Liver (tissue), 9 donors: ENCODE data around the gene ACTN3. TPM values are rescaled to one million over a fixed set of nuclear protein-coding genes. Genes with fewer than 3 reads are reported as not detected.

ENCODE experiments used
- DNase-seq: peaks from one replicate; pipeline ENCODE4 v3.0.0-alpha.2; 2017; ENCODE audit warnings: low spot score
- H3K27ac ChIP-seq, 2 donors: one replicate each; pipeline ENCODE4 v1.7.0; 2013; ENCODE audit warnings: inconsistent platforms in 2 of 2, low read length in 2 of 2, control low read depth in 1 of 2, low read depth in 1 of 2, mild to moderate bottlenecking in 1 of 2
- H3K27me3 ChIP-seq, 4 donors: one replicate each; pipeline versions ENCODE4 v1.6.1 to v1.7.0; 2013; ENCODE audit warnings: low read length in 3 of 4, inconsistent platforms in 1 of 4, mild to moderate bottlenecking in 1 of 4, moderate library complexity in 1 of 4; ENCODE audit not compliant: control insufficient read depth in 4 of 4, insufficient read depth in 4 of 4
- H3K36me3 ChIP-seq, 4 donors: one replicate each; pipeline versions ENCODE4 v1.6.1 to v1.7.0; 2013; ENCODE audit warnings: low read length in 3 of 4, mild to moderate bottlenecking in 3 of 4, low read depth in 1 of 4, moderate library complexity in 1 of 4; ENCODE audit not compliant: control insufficient read depth in 4 of 4, insufficient read depth in 3 of 4
- H3K4me1 ChIP-seq, 4 donors: one replicate each; pipeline versions ENCODE4 v1.6.1 to v1.7.0; 2013; ENCODE audit warnings: low read length in 3 of 4, mild to moderate bottlenecking in 3 of 4, moderate library complexity in 1 of 4; ENCODE audit not compliant: control insufficient read depth in 4 of 4, insufficient read depth in 4 of 4
- H3K4me3 ChIP-seq, 3 donors: one replicate each; pipeline versions ENCODE4 v1.6.1 to v1.7.0; 2013; ENCODE audit warnings: low read length in 3 of 3, control low read depth in 1 of 3, low read depth in 1 of 3, mild to moderate bottlenecking in 1 of 3
- H3K9ac ChIP-seq, 2 donors: one replicate each; pipeline ENCODE4 v1.7.0; 2013; ENCODE audit warnings: low read length in 2 of 2, mild to moderate bottlenecking in 2 of 2, moderate library complexity in 2 of 2, control low read depth in 1 of 2, low read depth in 1 of 2
- H3K9me3 ChIP-seq, 4 donors: one replicate each; pipeline versions ENCODE4 v1.6.1 to v1.7.0; 2013; ENCODE audit warnings: low read length in 3 of 4; ENCODE audit not compliant: control insufficient read depth in 4 of 4
- CTCF ChIP-seq: fragments of 150-350 bp; IDR thresholded peaks from 2 replicates; pipeline ENCODE4 v1.5.1; 2017; ENCODE audit warnings: improper control_type of control experiment, low read depth, low read length; ENCODE audit not compliant: missing input control
- EGR1 ChIP-seq, 2 donors: IDR thresholded peaks; 2 replicates each; pipeline ENCODE4 v1.6.1; 2016 to 2018; ENCODE audit warnings: antibody characterized with exemption in 2 of 2, low read depth in 2 of 2
- FOXA1 ChIP-seq: IDR thresholded peaks from 2 replicates; pipeline ENCODE4 v1.6.1; 2016; ENCODE audit warnings: antibody characterized with exemption
- FOXA2 ChIP-seq: IDR thresholded peaks from 2 replicates; pipeline ENCODE4 v1.6.1; 2016; ENCODE audit warnings: antibody characterized with exemption
- GABPA ChIP-seq, 2 donors: IDR thresholded peaks in 1 of 2; conservative IDR thresholded peaks in 1 of 2; 2 replicates each; pipeline ENCODE4 v1.6.1; 2016; ENCODE audit warnings: antibody characterized with exemption in 2 of 2, mild to moderate bottlenecking in 1 of 2, moderate library complexity in 1 of 2
- HNF4A ChIP-seq, 2 donors: conservative IDR thresholded peaks; 2 replicates each; pipeline ENCODE4 v1.6.1; 2016; ENCODE audit warnings: antibody characterized with exemption in 2 of 2, mild to moderate bottlenecking in 2 of 2
- HNF4G ChIP-seq: IDR thresholded peaks from 2 replicates; pipeline ENCODE4 v1.6.1; 2016; ENCODE audit warnings: antibody characterized with exemption
- JUND ChIP-seq, 2 donors: IDR thresholded peaks; 2 replicates each; pipeline ENCODE4 v1.6.1; 2016; ENCODE audit warnings: antibody characterized with exemption in 2 of 2
- MAX ChIP-seq: IDR thresholded peaks from 2 replicates; pipeline ENCODE4 v1.6.1; 2016; ENCODE audit warnings: antibody characterized with exemption
- NR2F2 ChIP-seq: IDR thresholded peaks from 2 replicates; pipeline ENCODE4 v1.6.1; 2016; ENCODE audit warnings: antibody characterized with exemption
- RAD21 ChIP-seq, 2 donors: IDR thresholded peaks; 2 replicates each; pipeline ENCODE4 v1.6.1; 2016; ENCODE audit warnings: antibody characterized with exemption in 2 of 2, mild to moderate bottlenecking in 2 of 2
- REST ChIP-seq: IDR thresholded peaks from 2 replicates; pipeline ENCODE4 v1.6.1; 2016; ENCODE audit warnings: antibody characterized with exemption, mild to moderate bottlenecking
- RXRA ChIP-seq, 2 donors: IDR thresholded peaks; 2 replicates each; pipeline ENCODE4 v1.6.1; 2017 to 2018; ENCODE audit warnings: antibody characterized with exemption in 2 of 2, mild to moderate bottlenecking in 1 of 2
- SP1 ChIP-seq: IDR thresholded peaks from 2 replicates; pipeline ENCODE4 v1.6.1; 2018; ENCODE audit warnings: antibody characterized with exemption, mild to moderate bottlenecking
- TAF1 ChIP-seq: conservative IDR thresholded peaks from 2 replicates; pipeline ENCODE4 v1.6.1; 2016; ENCODE audit warnings: antibody characterized with exemption, mild to moderate bottlenecking
- YY1 ChIP-seq: IDR thresholded peaks from 2 replicates; pipeline ENCODE4 v1.6.1; 2016; ENCODE audit warnings: antibody characterized with exemption, mild to moderate bottlenecking
- ZBTB33 ChIP-seq: IDR thresholded peaks from 2 replicates; pipeline ENCODE4 v1.6.1; 2016; ENCODE audit warnings: antibody characterized with exemption
- WGBS: extraction: QIAGEN DNeasy Blood & Tissue Kit; methylation state at CpG from one replicate; pipeline ENCODE4 v1.1.7; 2013; 5-methylcytosine and 5-hydroxymethylcytosine counted together
- polyA plus RNA-seq, 2 donors: library from polyadenylated mRNA; stranded (reverse) in 1 of 2; unstranded in 1 of 2; fragments of 200-250 nt in 1 of 2; fragments of >200 nt in 1 of 2; fragmentation: Nextera tagmentation in 1 of 2; extraction: Ambion mirVana in 1 of 2; gene quantifications; one replicate each; pipeline versions ENCODE4 v1.2.1 to v1.2.3, GENCODE V29; 2013 to 2015
- total RNA-seq, 2 donors: library from RNA; depleted of rRNA; stranded (reverse); fragments of >200 nt; gene quantifications; one replicate each; pipeline ENCODE4 v1.2.3, GENCODE V29; 2014
- donor health status: healthy.
- donor health status: healthy.
- donor health status: healthy.
- donor health status: healthy.
- donor health status: healthy.

Gene ACTN3
- total and polyA plus RNA-seq, 4 donors = not detected

GRCh38 chr11:66609721-66610617 lies 63.3 kb downstream of the ACTN3 start:
- Histone ChIP-seq H3K27me3 (no peaks in the 10 kb centered on the region), H3K27ac (peak overlapping the region in 1 of 2 donors; percentile 2), H3K9me3 (no peaks in the 10 kb centered on the region), H3K9ac (no peak overlapping the region), H3K4me3 (no peak overlapping the region), H3K4me1 (peaks cover 9 to 37% (median 29%) of the 10 kb centered on the region in 4 donors), H3K36me3 (peaks cover 3 to 12% (median 6%) of the 10 kb centered on the region in 4 donors)
- WGBS = 53% methylated on average over 4 of the region's 4 CpGs
- DNase-seq = no peak
- TF ChIP-seq RXRA (IDR thresholded peaks at IDR 0.05) (peak in 1 of 2 donors; percentile 38), JUND (IDR thresholded peaks at IDR 0.05) (no peak), ZBTB33 (no peak), FOXA2 (no peak), MAX (no peak), GABPA (IDR thresholded peaks at IDR 0.05 in 1 of 2, conservative IDR thresholded peaks at IDR 0.05 in 1 of 2) (no peak), HNF4A (conservative IDR thresholded peaks at IDR 0.05) (peak in 1 of 2 donors; percentile 41)

- TF ChIP-seq JUND (IDR thresholded peaks at IDR 0.05) (no peak), HNF4A (conservative IDR thresholded peaks at IDR 0.05) (no peak), EGR1 (IDR thresholded peaks at IDR 0.05; ENCODE audit: low read depth in 2 of 2) (no peak), RAD21 (IDR thresholded peaks at IDR 0.05) (no peak), REST (no peak), FOXA1 (no peak), TAF1 (no peak), ZBTB33 (no peak), HNF4G (no peak), YY1 (no peak), SP1 (no peak), RXRA (IDR thresholded peaks at IDR 0.05) (no peak), NR2F2 (no peak), FOXA2 (no peak), CTCF (no peak), MAX (no peak)
- Histone ChIP-seq H3K27ac (no peak overlapping the region), H3K36me3 (no peaks in the 10 kb centered on the region), H3K4me3 (no peak overlapping the region), H3K27me3 (no peaks in the 10 kb centered on the region), H3K9ac (no peak overlapping the region), H3K9me3 (no peaks in the 10 kb centered on the region), H3K4me1 (peaks cover 6 to 28% (median 17%) of the 10 kb centered on the region in 4 donors)
- WGBS = 96% methylated on average over 1 of the region's 1 CpG
- no peak for DNase-seq
These were observed 65.8 kb downstream of the ACTN3 start for GRCh38 chr11:66612458-66612857.
